Trophoblast cell (in vitro differentiated cells and primary cell): Measurements from ENCODE around the gene SRSF9.

ENCODE experiments used
- DNase-seq, 2 donors: peaks; one replicate each; pipeline ENCODE4 v3.0.0-alpha.2; 2016
- H2AFZ ChIP-seq: 2 replicates; pipeline ENCODE4 v1.6.1; 2013; ENCODE audit warnings: low read length, moderate library complexity, mild to moderate bottlenecking; ENCODE audit not compliant: insufficient read depth, poor library complexity
- H2AK5ac ChIP-seq: 2 replicates; pipeline ENCODE4 v1.6.1; 2013; ENCODE audit warnings: mild to moderate bottlenecking, low read length
- H2BK120ac ChIP-seq: 2 replicates; pipeline ENCODE4 v1.6.1; 2013; ENCODE audit warnings: low read length, mild to moderate bottlenecking, moderate library complexity; ENCODE audit not compliant: insufficient read depth, poor library complexity
- H2BK12ac ChIP-seq: 2 replicates; pipeline ENCODE4 v1.6.1; 2013; ENCODE audit warnings: mild to moderate bottlenecking, low read length, moderate library complexity
- H2BK5ac ChIP-seq: 2 replicates; pipeline ENCODE4 v1.6.1; 2013; ENCODE audit warnings: low read length, low read depth, moderate library complexity, mild to moderate bottlenecking; ENCODE audit not compliant: poor library complexity
- H3K14ac ChIP-seq: 2 replicates; pipeline ENCODE4 v1.6.1; 2013; ENCODE audit warnings: mild to moderate bottlenecking, low read length
- H3K18ac ChIP-seq: 2 replicates; pipeline ENCODE4 v1.6.1; 2013; ENCODE audit warnings: mild to moderate bottlenecking, low read length
- H3K23ac ChIP-seq: 2 replicates; pipeline ENCODE4 v1.6.1; 2013; ENCODE audit warnings: low read length
- H3K27ac ChIP-seq: 2 replicates; pipeline ENCODE4 v1.5.1; 2013; ENCODE audit warnings: low read depth, mild to moderate bottlenecking, inconsistent platforms, low read length, moderate library complexity
- H3K27me3 ChIP-seq: 2 replicates; pipeline ENCODE4 v1.6.1; 2013; ENCODE audit warnings: inconsistent platforms, mild to moderate bottlenecking, low read length, moderate library complexity; ENCODE audit not compliant: insufficient read depth
- H3K36me3 ChIP-seq, 2 experiments: 1 replicate in 1 of 2; 2 replicates in 1 of 2; pipeline ENCODE4 v1.6.1; 2013; ENCODE audit warnings: low read length in 2 of 2, mild to moderate bottlenecking in 2 of 2, moderate library complexity in 1 of 2; ENCODE audit not compliant: insufficient read depth in 2 of 2, control insufficient read depth in 1 of 2
- H3K4ac ChIP-seq: 2 replicates; pipeline ENCODE4 v1.6.1; 2013; ENCODE audit warnings: low read depth, mild to moderate bottlenecking, low read length, moderate library complexity
- H3K4me1 ChIP-seq, 2 experiments: 1 replicate in 1 of 2; 2 replicates in 1 of 2; pipeline ENCODE4 v1.6.1; 2013; ENCODE audit warnings: low read length in 2 of 2, mild to moderate bottlenecking in 2 of 2, moderate library complexity in 1 of 2; ENCODE audit not compliant: insufficient read depth in 2 of 2, control insufficient read depth in 1 of 2
- H3K4me2 ChIP-seq: 2 replicates; pipeline ENCODE4 v1.6.1; 2013; ENCODE audit warnings: inconsistent platforms, mild to moderate bottlenecking, low read length, moderate library complexity
- H3K4me3 ChIP-seq: 2 replicates; pipeline ENCODE4 v1.5.1; 2013; ENCODE audit warnings: mild to moderate bottlenecking, low read depth, low read length, inconsistent platforms
- H3K79me1 ChIP-seq: one replicate; pipeline ENCODE4 v1.6.1; 2013; ENCODE audit warnings: low read length
- H3K79me2 ChIP-seq: 2 replicates; pipeline ENCODE4 v1.6.1; 2013; ENCODE audit warnings: low read length, mild to moderate bottlenecking; ENCODE audit not compliant: control insufficient read depth, insufficient read depth, poor library complexity
- H3K9ac ChIP-seq: 2 replicates; pipeline ENCODE4 v1.6.1; 2013; ENCODE audit warnings: mild to moderate bottlenecking, low read length
- H3K9me3 ChIP-seq: 2 replicates; pipeline ENCODE4 v1.6.1; 2013; ENCODE audit warnings: low read depth, mild to moderate bottlenecking, control low read depth, inconsistent platforms, low read length; ENCODE audit not compliant: insufficient read depth
- H4K12ac ChIP-seq: 2 replicates; pipeline ENCODE4 v1.6.1; 2013; ENCODE audit warnings: low read depth, mild to moderate bottlenecking, low read length, moderate library complexity
- H4K8ac ChIP-seq: 2 replicates; pipeline ENCODE4 v1.6.1; 2013; ENCODE audit warnings: low read depth, mild to moderate bottlenecking, low read length, moderate library complexity
- H4K91ac ChIP-seq: one replicate; pipeline ENCODE4 v1.6.1; 2013; ENCODE audit warnings: low read depth, mild to moderate bottlenecking, low read length, moderate library complexity
- whole genome bisulfite sequencing: extraction: QIAGEN DNeasy Blood & Tissue Kit; methylation state at CpG from one replicate; pipeline ENCODE4 v1.1.7; 2013; ENCODE audit warnings: missing lambda C conversion rate; ENCODE audit not compliant: insufficient read length, insufficient coverage; ENCODE audit errors: extremely low coverage; 5-methylcytosine and 5-hydroxymethylcytosine counted together

Gene SRSF9

DNA sequence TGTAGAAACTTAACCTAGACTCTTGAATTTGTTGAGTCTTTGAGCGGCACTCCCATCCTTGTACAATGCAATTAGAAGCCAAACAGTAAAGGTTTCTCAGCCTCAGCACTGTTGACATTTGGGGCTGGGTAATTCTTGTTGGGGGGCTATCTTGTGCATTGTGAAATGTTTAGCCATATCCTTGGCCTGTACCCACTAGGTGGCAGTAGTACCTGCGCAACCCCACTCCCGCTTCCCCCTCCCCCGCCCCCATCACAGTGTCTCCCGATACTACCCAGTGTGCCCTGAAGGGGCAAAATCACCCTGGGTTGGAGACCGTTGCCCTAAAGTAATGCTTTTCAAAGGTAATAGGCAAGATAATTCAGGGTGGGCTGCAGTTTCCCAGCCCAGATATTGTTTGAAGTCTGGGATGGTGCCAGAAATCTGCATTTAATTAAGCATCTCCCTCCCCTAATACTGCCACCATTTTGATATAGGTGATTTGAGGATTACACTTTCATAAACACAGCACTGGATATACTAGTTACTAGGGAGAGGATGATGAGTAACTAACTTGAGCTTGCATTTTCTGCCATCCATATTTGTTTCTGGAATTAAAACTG, 29.8 kb downstream of the SRSF9 start:
- DNase-seq, result peak in 1 of 2 donors; percentile 50
- no peak overlapping the region for H3K14ac ChIP-seq
- H3K9me3 ChIP-seq, result no peaks in the 10 kb centered on the region
- no peak overlapping the region for H4K8ac ChIP-seq
- no peak overlapping the region for H3K9ac ChIP-seq
- H3K4me2 ChIP-seq, result peak overlapping the region; percentile 48
- H2BK120ac ChIP-seq, result no peak overlapping the region
- peaks cover 8% of the 10 kb centered on the region for H3K79me2 ChIP-seq
- peaks cover 5% of the 10 kb centered on the region for H3K79me1 ChIP-seq
- H3K4ac ChIP-seq, result no peak overlapping the region
- H2AFZ ChIP-seq, result no peak overlapping the region
- H3K23ac ChIP-seq, result no peak overlapping the region
- no CpG with 5 or more reads among the region's 6 CpGs for WGBS
- no peak overlapping the region for H4K91ac ChIP-seq
- no peak overlapping the region for H3K4me3 ChIP-seq
- H3K36me3 ChIP-seq, result peaks cover 13 to 27% of the 10 kb centered on the region in 2 experiments
- no peak overlapping the region for H4K12ac ChIP-seq
- no peaks in the 10 kb centered on the region for H3K27me3 ChIP-seq
- no peak overlapping the region for H3K27ac ChIP-seq
- H2BK5ac ChIP-seq, result no peak overlapping the region
- H2AK5ac ChIP-seq, result no peak overlapping the region
- no peak overlapping the region for H3K18ac ChIP-seq
- peaks cover 2 to 8% of the 10 kb centered on the region in 2 experiments for H3K4me1 ChIP-seq
- no peak overlapping the region for H2BK12ac ChIP-seq

DNA sequence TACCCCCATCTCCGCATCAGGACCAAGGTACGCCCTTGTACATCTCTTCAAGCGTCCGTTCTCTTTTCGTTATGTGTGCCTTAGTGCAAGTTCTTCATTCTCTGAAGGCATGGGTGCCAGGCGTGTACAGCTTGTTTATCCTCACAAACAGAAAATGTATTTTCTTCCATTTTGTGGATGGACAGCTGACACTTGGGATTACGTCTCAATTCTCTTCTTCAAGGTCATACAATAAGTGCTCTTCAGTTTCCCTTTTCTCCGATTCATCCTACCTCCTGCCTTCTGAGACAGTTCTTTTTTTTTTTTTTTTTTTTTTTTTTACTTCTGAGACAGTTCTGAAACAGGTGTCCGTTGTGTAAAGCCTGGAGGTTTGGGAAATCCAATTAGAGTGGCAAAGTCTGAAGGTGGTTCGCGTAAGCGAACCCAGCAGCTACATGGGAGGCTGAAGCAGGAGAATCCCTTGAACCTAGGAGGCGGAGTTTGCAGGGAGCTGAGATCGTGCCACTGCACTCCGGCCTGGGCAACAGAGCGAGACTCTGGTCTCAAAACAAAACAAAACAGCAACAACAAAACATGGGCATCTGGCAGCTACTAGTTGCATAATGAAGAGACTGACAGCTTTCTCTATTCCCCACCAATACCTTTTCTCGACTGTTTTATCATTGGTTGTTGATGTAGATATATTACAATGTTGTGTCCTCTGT, 30.9 kb downstream of the SRSF9 start:
- no peak overlapping the region for H2BK12ac ChIP-seq
- H3K14ac ChIP-seq, result no peak overlapping the region
- peak in 1 of 2 donors; percentile 22 for DNase-seq
- peak overlapping the region; percentile 95 for H3K4me3 ChIP-seq
- no peak overlapping the region for H3K27ac ChIP-seq
- H3K23ac ChIP-seq, result no peak overlapping the region
- no CpG with 5 or more reads among the region's 17 CpGs for WGBS
- H3K9me3 ChIP-seq, result no peaks in the 10 kb centered on the region
- no peak overlapping the region for H2AFZ ChIP-seq
- peak overlapping the region; percentile 93 for H3K9ac ChIP-seq
- H4K91ac ChIP-seq, result peak overlapping the region; percentile 53
- H4K8ac ChIP-seq, result no peak overlapping the region
- no peaks in the 10 kb centered on the region for H3K27me3 ChIP-seq
- H3K4me2 ChIP-seq, result peak overlapping the region; percentile 79
- peaks cover 8% of the 10 kb centered on the region for H3K79me2 ChIP-seq
- H2BK120ac ChIP-seq, result no peak overlapping the region
- H4K12ac ChIP-seq, result peak overlapping the region; percentile 78
- peak overlapping the region; percentile 57 for H2AK5ac ChIP-seq
- peak overlapping the region; percentile 90 for H3K4ac ChIP-seq
- peaks cover 13 to 19% of the 10 kb centered on the region in 2 experiments for H3K36me3 ChIP-seq
- H3K79me1 ChIP-seq, result peaks cover 5% of the 10 kb centered on the region
- H3K18ac ChIP-seq, result no peak overlapping the region
- H3K4me1 ChIP-seq, result peaks cover 2 to 8% of the 10 kb centered on the region in 2 experiments
- H2BK5ac ChIP-seq, result no peak overlapping the region

DNA sequence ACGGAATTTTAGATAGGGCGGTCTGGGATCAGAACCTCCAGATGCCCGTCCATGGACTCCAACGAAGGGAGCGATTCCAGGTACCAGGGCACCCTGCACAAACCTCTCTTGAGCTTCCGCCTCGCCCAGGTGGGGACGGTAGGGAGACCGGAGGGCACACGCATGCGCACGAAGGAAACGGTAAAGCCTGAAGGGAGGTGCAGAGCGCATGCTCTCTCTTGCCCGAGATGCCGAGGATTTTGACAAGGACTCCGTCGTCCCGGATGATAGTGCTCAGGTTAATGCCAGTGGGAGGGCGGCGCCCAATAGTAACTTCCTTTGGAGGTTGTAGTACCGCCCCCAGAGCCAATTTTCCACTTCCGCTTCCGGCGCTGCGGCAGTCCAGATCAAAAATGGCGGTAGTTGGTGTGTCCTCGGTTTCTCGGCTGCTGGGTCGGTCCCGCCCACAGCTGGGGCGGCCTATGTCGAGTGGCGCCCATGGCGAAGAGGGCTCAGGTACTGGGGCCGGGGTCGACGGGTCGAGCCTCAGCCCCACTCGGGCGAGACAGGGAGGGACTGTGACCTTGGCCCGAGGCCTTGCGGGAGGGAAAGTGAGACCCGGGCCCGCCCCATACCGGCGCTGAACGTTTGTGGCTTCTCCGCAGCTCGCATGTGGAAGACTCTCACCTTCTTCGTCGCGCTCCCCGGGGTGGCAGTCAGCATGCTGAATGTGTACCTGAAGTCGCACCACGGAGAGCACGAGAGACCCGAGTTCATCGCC, 31.6 kb downstream of the SRSF9 start, which contains the start of gene COX6A1:
Gene COX6A1 (plus strand): TSS at position 379 of the 760 bp plus-strand sequence. CDS start 14 bp downstream, at position 393.
- peaks cover 2 to 8% of the 10 kb centered on the region in 2 experiments for H3K4me1 ChIP-seq
- peak within 1 kb of the TSS; percentile 78 for H4K12ac ChIP-seq
- H2AFZ ChIP-seq, result peak within 1 kb of the TSS; percentile 82
- peak within 1 kb of the TSS; percentile 60 for H3K18ac ChIP-seq
- H3K9ac ChIP-seq, result peak within 1 kb of the TSS; percentile 93
- peak within 1 kb of the TSS; percentile 98 for H3K4me2 ChIP-seq
- H3K23ac ChIP-seq, result no peak within 1 kb of the TSS
- H3K4ac ChIP-seq, result peak within 1 kb of the TSS; percentile 90
- peak within 1 kb of the TSS; percentile 85 for H4K8ac ChIP-seq
- no peak within 1 kb of the TSS for H2BK5ac ChIP-seq
- no peaks in the 10 kb centered on the region for H3K9me3 ChIP-seq
- H3K4me3 ChIP-seq, result peak within 1 kb of the TSS; percentile 95
- H3K14ac ChIP-seq, result peak within 1 kb of the TSS; percentile 74
- peak; percentile 99 to 100 for DNase-seq
- H3K79me2 ChIP-seq, result peaks cover 8% of the 10 kb centered on the region
- no peak within 1 kb of the TSS for H2BK12ac ChIP-seq
- peaks cover 13% of the 10 kb centered on the region in 2 experiments for H3K36me3 ChIP-seq
- H3K27ac ChIP-seq, result peak within 1 kb of the TSS; percentile 60
- no CpG with 5 or more reads among the region's 59 CpGs for WGBS
- peak within 1 kb of the TSS; percentile 53 for H4K91ac ChIP-seq
- no peaks in the 10 kb centered on the region for H3K27me3 ChIP-seq
- H3K79me1 ChIP-seq, result peaks cover 5% of the 10 kb centered on the region
- H2BK120ac ChIP-seq, result peak within 1 kb of the TSS; percentile 39
- H2AK5ac ChIP-seq, result peak within 1 kb of the TSS; percentile 57

DNA sequence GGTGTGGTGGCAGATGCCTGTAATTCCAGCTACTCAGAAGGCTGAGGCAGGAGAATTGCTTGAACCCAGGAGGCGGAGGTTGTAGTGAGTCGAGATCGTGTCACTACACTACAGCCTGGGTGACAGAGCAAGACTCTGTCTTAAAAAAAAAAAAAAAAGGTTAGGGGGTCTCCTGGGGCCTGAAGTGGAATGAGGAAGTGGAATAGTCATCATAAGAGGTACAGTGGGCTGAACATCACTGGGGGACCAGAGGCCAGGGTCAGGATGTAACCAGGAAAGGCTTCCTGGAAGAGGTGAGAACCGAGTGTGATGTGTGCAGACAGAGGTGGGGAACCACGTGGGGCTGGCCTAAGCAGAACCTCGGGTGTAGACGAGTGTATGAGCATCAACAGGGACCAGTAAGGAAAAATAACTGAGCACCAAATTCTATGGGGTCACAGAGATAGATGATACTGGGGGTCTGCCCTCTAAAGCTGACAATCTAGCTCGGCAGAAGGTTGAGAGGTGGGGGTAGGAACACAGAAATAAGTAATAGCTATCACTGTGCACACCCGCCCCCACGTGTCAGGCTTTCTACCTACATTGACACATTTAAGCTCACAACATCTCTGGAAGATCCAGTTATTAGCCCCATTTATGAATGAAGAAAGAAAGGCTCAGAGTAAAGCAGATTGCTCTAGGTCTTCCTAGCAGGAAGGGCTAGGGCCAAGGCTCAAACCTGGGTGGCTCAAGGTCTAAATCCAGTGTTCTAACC, 36.6 kb downstream of the SRSF9 start:
- Histone ChIP-seq H3K23ac (no peak overlapping the region), H3K9me3 (no peaks in the 10 kb centered on the region), H2AK5ac (no peak overlapping the region), H4K91ac (no peak overlapping the region), H3K27me3 (no peaks in the 10 kb centered on the region), H3K27ac (no peak overlapping the region), H2BK120ac (no peak overlapping the region), H3K9ac (no peak overlapping the region), H3K4me2 (no peak overlapping the region), H3K18ac (no peak overlapping the region), H2BK12ac (no peak overlapping the region), H3K79me2 (peaks cover under 1% of the 10 kb centered on the region), H2BK5ac (no peak overlapping the region), H3K4me1 (peaks cover 0 to 2% of the 10 kb centered on the region in 2 experiments), H4K12ac (no peak overlapping the region), H3K36me3 (no peaks in the 10 kb centered on the region), H3K79me1 (peaks cover 3% of the 10 kb centered on the region), H3K4ac (no peak overlapping the region), H3K14ac (no peak overlapping the region), H4K8ac (no peak overlapping the region), H3K4me3 (no peak overlapping the region), H2AFZ (no peak overlapping the region)
- no peak for DNase-seq
- no CpG with 5 or more reads among the region's 10 CpGs for WGBS
